K562 treated with DMSO at 1 percent for 48 hours (cell line): ENCODE results near the gene CYSLTR1. TPM values are rescaled to one million over a fixed set of nuclear protein-coding genes. Genes with fewer than 3 reads are reported as not detected.

Experiments used
- total RNA-seq: library from RNA; unstranded; fragments of 300-600 nt; gene quantifications from 2 replicates; pipeline ENCODE4 v1.2.3, GENCODE V29; 2022; ENCODE audit warnings: low replicate concordance; ENCODE audit errors: extremely low read depth

Gene CYSLTR1
- not detected in 2 replicates for total RNA-seq

GRCh38 chrX:78327370-78328086 is at the start of gene CYSLTR1:
TSS of gene CYSLTR1 (minus strand) at chrX:78327611. CDS start at chrX:78273746, 53,865 bp downstream.

Other genes starting within 250 kb of the CYSLTR1 start
- not detected in 2 replicates for gene PGK1, start 223.4 kb downstream of the CYSLTR1 start, total RNA-seq
- gene TAF9B, start 188.0 kb downstream of the CYSLTR1 start, total RNA-seq = not detected in 2 replicates